ELR (cell line): Measurements from ENCODE around the gene NPIPB6.

Experiments used
- DNase-seq: peaks from one replicate; pipeline ENCODE4 v3.0.0-alpha.2; 2015; ENCODE audit warnings: low read depth

Gene NPIPB6

GRCh38 chr16:28297784-28298510, 65.4 kb downstream of the NPIPB6 start:
- DNase-seq, result no peak

GRCh38 chr16:28297308-28297707, 66.0 kb downstream of the NPIPB6 start:
- DNase-seq, result no peak

GRCh38 chr16:28295276-28295675, 68.0 kb downstream of the NPIPB6 start:
- no peak for DNase-seq

GRCh38 chr16:28294201-28294600, 69.1 kb downstream of the NPIPB6 start:
- no peak for DNase-seq

DNA sequence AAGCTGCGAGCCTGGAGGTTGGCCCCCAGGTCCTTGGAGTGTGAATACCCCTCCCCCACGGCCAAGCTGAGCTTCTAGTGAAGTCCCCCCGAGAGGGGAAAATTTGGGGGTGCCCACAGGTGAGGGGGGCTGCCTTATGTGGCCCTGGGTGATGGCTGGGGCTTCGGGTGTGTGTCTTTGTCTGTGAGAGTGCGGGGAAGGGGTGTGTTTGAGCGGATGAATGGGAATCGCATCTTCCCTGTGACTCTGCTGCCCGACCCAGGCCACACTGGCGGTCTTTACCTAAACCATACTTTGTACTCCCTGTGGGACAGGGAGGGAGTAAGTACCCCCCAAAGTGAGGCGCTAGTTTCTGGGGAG, 69.7 kb downstream of the NPIPB6 start:
- DNase-seq, result no peak

DNA sequence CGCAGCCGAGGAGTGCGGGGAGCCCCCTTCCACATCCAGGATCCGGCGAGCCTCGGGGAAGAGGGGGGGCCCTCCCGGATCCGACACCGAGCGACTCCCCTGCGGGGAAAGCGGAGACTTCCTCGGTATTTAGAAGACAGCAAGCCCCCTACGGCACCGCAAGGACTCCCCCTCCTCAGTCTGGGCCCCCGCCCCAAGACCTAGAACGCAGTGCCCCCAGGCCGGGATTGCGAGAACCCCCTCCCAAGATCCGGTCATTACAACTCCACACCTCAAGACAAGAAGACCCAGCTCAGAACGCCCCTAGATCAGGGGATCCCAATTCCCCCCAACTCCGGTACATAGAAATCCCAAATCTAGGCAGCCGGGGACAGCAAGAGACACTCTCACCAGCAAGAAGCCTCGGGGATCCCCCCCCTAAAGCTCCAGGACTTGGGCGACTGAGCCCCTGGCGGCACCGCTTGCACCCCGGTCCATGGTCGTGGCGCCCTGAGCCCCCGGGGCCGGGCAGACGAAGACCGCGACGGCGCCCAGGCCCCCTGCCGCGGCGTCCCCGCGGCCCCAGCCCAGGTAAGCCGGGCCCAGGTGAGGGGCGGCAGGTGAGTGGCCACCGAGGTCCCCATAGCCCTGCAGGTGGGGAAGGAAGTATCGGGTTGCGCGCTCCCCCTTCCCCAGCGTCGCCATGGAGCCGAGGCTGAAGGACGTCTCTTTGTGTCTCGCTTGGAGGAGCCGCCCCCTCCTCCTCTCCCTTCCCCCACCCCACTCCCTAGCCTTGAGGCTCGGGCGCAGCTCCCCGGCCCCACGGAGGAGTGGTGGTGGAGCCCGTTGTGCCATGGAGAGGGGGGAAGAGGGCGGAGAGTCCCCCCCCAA, 70.3 kb downstream of the NPIPB6 start:
- DNase-seq, result no peak
